Activated T-helper 9 cell treated with anti-CD3 and anti-CD28 coated beads, Interleukin-2, amount 50 U/mL, for 16 hours (primary cell): ENCODE measurements around the gene NDUFS3.
"Not testable (repeated sequence)": the region's sequence is repeated elsewhere in the genome, so short reads cannot be mapped to it uniquely, and the experiment has no call there.

ENCODE experiments used
- DNase-seq: peaks from one replicate; pipeline ENCODE4 v3.0.0-alpha.2; 2020; ENCODE audit warnings: low read depth

Gene NDUFS3

GRCh38 chr11:47578524-47579494 is at the start of gene NDUFS3, which contains the start of gene KBTBD4:
TSS of gene NDUFS3 (plus strand) at chr11:47579074. CDS start at chr11:47579092, 18 bp downstream.
TSS of gene KBTBD4 (minus strand) at chr11:47578970. CDS start at chr11:47578951, 19 bp downstream.
- DNase-seq = peak; percentile 81

DNA sequence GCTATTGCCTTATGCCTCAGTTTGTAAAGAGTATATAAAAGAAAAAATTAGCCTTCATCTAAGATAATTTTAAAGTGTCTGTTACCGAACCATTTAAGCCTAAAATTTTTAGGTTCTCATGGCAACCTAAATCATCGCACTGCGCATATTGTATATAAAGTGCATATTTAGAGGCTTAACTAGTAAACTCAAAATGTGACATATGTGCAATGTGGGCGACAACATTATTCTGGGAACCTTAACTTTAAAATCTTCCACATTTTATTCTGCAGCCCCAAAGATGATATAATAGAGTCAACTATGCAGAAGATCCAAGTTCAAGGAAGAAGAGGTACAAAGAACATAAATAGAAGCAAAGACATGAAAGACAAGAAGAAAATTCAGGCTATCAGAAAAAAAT is 48.9 kb upstream of the NDUFS3 start:
- DNase-seq = no peak

DNA sequence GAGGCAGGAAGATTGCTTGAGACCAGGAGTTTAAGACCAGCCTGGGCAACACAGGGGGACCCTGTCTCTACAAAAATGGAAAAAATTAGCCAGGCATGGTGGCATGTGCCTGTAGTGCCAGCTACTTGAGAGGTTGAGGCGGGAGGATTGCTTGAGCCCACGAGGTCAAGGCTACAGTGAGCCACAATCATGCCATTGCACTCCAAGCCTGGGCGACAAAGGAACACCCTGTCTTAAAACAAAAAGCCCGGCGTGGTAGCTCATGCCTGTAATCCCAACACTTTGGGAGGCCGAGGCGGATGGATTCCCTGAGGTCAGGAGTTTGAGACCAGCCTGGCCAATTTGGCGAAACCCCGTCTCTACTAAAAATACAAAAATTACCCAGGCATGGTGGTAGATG is 48.2 kb upstream of the NDUFS3 start:
- DNase-seq = not testable (repeated sequence)

DNA sequence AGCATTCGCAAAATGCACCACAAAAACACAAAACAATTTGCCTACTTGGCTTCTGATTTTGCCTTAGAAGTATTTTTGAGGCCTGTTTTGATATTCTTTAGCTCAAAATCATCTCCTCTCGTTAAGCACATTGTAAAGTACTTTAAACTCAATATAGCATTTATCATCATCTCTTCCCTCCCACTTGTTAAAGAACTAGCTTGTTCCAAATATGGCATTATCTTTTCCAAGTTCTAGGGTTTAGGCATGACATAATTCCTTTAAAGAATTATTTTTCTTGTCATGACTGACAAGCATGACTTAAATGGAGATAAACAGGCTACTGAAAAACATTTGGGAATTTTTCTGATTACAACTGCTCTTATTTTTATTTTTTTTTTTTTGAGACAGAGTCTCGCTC is 47.2 kb upstream of the NDUFS3 start:
- no peak for DNase-seq

GRCh38 chr11:47532597-47533213 is 46.2 kb upstream of the NDUFS3 start:
- DNase-seq = no peak

DNA sequence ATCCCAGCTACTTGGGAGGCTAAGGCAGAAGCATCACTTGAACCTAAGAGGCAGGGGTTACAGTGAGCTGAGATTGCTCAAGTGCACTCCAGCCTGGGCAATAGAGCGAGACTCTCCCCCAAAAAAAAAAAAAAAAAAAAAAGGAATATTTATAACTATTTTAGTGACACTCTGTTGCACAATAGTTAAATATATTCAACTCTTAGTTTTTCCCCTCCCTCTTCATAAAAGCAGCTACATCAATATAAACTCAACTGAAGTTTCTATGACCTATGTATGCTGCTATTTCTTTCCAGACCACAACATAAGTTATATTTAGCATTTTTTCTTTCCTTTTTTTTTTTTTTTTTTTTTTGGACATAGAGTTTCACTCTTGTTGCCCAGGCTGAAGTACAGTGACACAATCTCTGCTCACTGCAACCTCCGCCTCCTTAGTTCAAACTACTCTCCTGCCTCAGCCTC is 45.2 kb upstream of the NDUFS3 start:
- DNase-seq = no peak

- no peak for DNase-seq
Measured at GRCh38 chr11:47534704-47535251, 44.1 kb upstream of the NDUFS3 start.

DNA sequence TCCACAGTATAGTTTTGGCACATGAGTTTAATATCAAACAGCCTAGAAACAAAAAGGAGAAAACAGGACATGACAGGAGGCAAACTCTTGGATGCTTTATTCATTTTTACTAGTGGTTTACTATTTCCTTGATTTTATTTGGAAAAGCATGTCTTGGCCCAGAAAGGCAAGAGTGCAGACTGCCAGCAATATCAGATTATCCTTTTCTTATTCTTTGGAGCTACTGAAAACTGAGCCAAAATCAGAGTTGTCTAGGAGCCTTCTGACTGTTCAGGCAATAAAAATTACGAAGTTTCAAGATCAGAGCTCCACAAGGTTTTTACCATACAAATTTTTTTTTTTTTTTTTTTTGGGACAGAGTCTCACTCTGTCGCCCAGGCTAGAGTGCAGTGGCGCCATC is 42.0 kb upstream of the NDUFS3 start:
- no peak for DNase-seq

DNA sequence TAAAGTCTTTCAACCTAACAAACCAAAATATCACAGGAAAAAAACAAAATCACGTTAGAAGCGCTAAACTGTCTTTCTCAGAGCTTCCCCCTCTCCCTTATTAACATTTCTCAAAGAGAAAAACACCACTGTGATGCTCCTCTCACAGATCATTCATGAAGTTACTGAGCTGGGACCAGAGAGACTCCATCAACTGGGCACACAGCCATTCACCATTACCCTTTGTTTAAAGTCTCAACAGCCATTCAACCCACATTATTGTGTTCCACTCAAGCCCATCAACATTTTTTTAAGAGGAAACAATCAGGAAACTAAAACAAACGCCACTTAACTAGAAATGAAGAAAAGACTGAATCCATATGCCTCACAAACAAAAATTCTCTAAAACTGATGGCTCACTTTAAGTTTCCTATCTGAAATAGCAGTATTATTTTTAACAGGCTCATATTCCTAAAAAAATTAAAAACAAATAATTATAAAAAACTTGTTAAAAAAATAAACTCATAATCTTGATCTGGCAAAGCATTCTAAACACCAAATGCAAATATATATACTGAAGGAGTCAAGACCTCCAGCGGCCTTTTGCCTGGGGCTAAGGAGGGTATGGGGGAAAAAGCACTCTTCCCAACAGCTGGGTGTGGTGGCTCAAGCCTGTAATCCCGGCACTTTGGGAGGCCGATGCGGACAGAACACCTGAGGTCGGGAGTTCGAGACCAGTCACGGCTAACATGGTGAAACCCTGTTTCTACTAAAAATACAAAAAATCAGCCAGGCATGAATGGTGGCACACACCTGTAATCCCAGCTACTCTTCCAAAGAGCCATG is 39.9 kb upstream of the NDUFS3 start:
- no peak for DNase-seq

- DNase-seq = no peak
Measured at GRCh38 chr11:47539681-47540039, 39.2 kb upstream of the NDUFS3 start.

DNA sequence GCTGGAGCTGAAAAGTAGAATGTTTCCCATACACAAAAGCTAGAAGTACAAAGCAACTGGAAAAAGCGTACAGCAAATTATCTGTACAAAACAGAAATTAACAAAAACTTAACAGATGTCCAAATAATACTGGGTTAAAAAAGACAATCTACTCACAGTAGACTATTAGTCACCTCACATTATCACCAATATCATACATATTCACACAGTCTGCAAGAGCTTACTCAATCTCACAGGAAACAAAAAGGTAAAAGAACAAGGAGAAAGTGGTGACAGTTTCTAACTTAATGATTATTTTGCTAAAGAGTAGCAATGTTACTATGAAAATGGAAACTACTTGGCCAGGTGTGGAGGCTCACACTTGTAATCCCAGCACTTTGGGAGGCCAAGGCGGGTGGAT is 37.8 kb upstream of the NDUFS3 start:
- no peak for DNase-seq

DNA sequence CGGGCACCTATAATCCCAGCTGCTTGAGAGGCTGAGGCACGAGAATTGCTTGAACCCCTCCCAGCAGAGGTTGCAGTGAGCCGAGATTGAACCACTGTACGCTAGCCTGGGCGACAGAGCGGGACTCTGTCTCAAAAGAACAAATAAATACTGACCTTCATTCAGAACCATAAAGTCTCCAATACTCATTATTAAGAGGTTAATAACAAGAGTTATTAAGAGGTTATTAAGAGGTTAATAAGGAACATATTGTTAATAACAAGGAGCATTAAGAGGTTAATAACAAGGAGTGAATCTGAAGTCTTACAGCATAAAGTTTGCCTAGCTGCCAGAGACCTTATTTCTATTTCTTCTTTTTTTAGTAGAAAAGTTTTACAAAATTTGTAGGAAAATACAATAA is 33.6 kb upstream of the NDUFS3 start:
- DNase-seq = no peak

GRCh38 chr11:47546274-47546673 is 32.6 kb upstream of the NDUFS3 start:
- not testable (repeated sequence) for DNase-seq

DNA sequence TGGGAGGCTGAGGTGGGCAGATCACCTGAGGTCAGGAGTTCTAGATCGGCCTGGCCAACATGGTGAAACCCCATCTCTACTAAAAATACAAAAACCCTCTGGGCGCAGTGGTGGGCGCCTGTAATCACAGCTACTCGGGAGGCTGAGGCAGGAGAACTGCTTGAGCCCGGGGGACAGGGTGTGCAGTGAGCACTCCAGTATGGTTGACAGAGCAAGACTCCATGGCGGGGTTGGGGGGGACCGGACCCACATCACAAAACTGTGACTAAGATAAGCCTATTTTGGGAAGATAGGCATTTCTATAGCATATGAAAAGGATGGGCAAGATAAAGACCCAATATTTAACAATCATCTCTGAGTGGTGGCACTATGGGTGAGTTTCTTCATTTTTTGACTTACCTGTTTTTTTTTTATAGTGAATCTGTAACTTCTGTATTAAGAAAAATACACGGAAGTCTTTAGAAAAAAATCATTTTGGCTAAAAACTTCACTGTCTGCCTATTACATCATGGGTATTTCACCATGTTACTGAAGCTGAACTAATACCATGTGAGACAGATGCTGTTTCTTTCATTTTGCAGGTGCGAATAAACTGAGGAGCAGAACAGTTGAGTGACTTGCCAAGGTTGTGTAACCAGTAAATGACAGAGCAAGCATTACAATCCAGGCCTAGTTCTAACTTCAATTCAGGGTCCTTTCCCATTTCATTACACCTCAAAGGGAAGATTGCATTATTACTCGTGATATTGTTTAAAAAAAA is 28.4 kb upstream of the NDUFS3 start:
- DNase-seq = no peak

DNA sequence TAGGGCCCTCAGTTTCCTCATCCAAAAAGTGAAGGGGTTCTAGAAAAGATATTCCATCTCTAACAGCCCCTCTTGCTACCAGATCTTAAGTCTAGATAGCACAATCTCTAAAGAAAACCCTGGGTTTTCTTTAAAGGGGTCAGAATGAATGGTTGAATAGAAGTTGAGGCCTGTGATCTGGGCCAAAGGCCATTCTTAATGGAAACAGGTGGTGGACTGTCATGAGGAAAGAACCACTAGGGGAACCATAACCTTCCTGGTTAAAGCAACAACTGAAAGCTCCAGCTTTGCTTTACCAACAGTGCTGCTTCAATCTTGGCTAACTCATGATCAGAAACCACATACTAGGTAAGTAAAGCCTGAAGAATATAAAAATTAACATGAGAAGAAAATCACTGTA is 27.8 kb upstream of the NDUFS3 start:
- no peak for DNase-seq

- no peak for DNase-seq
Measured at GRCh38 chr11:47552056-47552565, 26.8 kb upstream of the NDUFS3 start.

GRCh38 chr11:47552566-47553405 is 26.1 kb upstream of the NDUFS3 start, which contains the start of gene CELF1:
TSS of gene CELF1 (minus strand) at chr11:47553132. CDS start at chr11:47499523, 53,609 bp downstream.
- DNase-seq = peak; percentile 90

GRCh38 chr11:47553406-47553743 is 25.5 kb upstream of the NDUFS3 start:
- no peak for DNase-seq

DNA sequence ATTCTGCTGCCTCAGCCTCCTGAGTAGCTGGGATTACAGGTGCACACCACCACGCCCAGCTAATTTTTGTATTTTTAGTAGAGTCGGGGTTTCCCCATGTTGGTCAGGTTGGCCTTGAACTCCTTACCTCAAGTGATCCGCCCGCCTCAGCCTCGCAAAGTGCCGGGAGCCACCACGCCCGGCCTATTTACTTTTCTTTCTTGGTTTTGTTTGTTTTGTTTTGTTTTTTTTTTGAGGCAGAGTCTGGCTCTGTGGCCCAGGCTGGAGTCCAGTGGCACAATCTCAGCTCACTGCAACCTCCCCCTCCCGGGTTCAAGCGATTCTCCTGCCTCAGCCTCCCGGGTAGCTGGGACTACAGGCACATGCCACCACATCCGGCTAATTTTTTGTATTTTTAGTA is 21.9 kb upstream of the NDUFS3 start:
- not testable (repeated sequence) for DNase-seq

DNA sequence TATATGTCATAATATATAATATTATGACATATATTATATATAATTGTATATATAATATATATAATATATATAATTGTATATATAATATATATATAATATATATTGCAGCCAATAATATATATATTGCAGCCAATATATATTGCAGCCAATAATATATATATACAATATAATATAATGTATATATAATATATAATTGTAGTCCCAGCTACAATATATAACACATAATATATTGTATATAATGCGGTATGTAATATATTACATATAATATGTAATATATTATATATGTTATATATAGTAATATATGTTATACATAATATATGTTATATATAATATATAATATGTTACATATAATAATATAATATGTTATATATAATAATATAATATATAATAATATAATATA is 20.2 kb upstream of the NDUFS3 start:
- DNase-seq = no peak
